Measurements from ENCODE around the gene KLC1.

KLC1 gene

DNA sequence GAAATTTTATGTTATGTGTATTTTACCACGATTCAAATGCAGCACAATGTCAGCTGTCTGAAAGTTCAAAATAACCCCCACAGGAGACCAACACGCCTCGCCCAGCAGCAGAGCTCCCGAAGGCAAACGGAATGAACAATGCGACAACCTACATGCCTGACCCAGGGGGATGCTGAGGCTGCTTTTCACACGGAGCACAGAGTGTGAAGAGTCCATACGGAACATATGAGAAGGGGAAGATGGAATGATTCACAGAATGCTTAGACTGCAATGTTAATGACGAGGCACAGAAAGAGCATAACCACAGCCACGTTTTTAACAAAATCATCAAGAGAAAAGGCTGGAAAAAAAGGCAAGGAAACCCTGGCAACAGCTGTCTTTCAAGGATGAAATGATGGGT is 109.2 kb downstream of the KLC1 start:
- DNase-seq = no peak

DNA sequence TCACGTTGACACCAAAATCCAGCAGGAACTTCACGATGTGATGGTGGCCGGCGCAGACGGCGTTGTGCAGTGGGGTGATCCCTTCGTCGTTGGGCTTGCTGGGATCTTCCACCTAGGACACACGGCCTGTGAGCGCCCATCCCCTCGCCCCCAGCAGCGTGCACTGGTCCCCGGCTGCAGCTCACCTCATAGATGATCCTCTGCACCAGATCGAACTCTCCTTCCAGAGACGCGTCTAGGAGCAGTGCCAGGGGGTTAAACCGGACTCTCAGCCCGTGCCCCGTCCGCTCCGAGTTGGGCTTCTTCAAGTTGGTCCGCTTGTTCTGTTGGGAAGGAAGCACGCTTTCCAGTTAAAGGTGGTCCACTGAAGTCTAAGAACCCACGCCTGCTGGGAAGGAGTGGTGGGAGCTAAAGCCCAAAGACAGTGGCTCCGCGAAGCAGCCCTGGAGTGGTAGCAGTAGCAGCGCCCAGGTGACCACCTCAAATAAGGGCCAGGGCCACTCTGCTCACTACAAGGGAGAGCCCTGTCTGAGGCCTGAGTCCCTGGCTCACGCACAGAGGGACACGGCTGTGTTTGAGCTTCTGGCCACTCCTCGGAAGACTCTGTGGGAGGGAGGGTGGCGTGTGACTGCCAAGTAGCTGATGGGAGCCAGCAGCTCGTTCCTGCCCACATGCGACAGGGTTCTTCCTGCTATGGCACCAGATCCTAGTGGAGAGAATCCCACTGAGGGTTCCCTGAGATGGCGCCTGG is 109.9 kb downstream of the KLC1 start:
- no peak for DNase-seq

DNA sequence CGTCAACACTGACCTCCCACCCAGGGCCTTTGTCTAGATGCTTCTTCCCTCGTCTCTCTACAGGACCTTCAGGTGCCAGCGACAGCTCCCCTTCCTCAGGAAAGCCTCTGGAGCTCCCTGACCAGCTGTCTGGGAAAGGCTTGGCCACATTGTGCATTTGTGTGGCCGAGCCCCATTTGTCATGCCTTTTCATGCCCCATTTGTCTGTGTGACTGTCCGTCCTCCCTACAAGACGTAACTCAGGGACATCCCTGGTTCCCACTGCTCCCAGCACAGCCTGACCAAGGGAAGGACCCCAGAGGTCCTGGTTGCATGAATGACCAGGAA is 110.4 kb downstream of the KLC1 start:
- no peak for DNase-seq

DNA sequence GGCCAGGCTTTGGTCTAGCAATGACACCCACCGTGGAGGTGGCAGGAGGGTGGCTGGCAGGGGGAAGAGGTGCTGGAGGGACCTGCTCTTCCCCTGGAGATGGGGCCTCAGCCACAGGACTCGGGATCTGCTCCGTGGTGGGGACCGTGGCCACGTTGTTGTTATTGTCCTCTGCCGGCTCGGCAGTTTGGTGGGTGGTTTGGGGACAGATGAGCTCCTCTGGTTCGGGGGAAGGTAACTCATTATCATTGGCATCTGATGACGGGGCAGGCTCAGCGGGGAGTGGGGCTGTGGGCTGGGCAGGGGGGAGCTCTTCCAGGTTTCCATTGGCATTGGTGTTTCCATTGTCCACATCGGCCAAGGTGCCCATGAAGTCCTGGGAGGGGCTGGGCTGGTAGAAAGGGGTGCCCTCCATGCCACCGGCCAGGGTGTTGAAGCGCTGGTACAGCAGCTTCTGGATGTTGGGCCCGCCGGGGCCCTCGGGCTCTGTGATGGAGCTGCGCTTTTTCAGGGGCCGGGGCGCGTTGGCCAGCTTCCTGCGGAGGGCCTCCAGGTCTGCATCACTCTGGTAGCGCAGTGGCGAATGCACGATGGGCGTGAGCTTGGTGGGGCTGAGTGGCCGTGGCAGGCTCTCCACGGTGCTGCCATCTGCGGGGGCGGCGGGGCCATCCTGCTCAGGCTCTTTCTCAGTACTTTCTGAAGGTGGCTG is 110.9 kb downstream of the KLC1 start:
- DNase-seq = no peak

DNA sequence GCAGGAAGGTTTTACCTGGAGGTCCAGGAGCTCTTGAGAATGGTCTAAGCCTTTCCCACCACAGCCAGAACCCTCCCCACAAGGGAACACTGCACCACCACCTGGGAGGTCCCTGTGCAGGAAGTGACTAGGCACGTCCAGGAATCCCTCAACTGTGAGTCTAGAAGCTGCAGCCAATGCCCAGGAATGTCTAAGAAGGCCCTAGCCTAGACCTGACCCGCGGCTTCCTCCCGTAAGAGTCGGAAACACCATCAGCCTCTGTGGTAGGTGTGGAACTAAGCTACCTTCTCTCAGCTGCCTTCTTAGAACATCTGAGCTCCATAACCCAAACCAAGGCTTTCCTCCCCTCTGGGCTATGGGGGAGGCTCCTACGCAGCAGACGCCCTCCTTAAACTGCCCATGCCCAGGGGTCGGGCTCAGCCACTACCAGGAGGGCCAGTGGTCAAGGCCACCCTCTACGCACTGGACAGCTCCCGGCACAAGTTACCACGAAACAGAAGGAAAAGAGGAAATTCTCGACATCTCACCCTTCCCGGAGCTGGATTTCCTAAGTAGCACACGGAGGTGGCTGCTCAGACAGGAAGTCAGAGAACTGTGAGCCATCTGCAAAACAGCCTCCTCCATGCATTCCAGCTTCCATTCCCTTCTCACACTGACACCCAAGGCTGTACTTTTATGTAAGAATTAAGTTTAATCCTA is 112.1 kb downstream of the KLC1 start:
- DNase-seq = no peak

DNA sequence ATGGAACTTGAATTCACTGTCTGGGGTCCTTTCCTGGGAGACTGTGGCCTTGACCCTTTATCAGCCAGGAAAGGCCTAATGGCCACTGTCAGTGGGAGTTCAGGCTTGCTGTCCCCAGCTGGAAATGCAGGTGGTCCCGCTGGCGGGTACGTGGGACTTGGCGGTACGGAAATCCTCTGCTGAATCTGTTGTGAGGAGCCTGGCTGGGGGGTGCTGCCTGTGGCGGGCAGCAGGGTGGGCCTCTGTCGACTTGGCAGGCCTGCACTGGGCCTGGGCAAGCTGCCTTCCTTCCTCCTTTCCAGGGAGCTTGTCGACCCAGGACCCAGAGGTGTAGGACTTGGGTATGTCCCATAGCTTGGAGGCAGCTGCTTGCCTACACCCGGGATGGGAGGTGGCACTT is 112.9 kb downstream of the KLC1 start:
- no peak for DNase-seq

DNA sequence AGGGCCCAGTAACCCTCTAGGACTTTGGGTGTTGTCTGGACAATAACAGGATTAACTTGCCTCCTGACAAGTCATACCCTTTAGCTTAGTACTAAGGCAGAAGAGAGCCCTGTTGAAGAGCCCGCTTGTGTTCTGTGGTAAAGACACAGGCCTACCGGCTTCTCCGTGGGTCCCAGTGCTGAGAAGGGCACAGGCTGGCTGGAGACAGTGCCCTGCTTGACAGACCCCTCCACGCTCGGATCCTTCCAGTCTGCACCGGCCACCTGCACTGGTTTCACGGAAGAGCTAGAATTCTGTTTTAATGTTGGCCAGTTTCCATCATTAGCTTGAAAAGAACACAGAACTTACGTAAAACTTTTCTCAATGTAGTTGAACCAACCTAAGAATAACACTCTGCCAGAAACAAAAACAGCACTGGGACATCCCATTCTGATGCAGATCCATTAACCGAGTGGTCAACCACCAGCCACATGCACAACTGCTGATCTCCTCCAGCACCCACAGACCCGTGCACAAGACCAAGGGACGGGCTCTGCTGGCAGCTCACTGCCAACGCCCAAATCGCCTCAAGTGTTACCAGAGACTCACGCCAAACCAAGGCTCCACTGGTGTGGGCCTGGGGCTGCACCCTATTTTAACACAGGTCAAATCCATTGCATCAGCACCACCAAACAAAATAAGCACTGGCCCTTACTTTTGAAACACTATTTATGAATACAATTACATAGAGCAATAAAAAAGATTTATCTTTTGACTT is 113.7 kb downstream of the KLC1 start:
- no peak for DNase-seq

DNA sequence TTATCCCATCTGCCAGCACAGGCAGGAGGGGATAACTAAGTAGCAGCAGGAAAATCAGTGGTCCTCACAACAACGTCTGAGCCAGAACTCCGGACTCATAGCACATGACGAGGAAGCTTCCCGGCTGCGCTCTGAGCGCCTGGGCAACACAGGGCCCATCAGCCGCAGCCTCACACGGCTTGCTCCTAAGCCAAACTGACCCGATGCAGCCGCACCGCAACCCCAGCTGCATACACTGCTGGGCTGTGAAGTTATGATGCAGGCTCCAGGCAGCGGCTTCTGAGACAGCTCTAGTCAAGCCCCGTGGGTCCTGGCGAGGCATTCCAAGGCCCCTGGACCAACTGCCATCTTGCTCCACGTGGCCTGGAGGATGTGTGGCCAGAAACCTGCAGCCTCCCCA is 114.7 kb downstream of the KLC1 start:
- no peak for DNase-seq

DNA sequence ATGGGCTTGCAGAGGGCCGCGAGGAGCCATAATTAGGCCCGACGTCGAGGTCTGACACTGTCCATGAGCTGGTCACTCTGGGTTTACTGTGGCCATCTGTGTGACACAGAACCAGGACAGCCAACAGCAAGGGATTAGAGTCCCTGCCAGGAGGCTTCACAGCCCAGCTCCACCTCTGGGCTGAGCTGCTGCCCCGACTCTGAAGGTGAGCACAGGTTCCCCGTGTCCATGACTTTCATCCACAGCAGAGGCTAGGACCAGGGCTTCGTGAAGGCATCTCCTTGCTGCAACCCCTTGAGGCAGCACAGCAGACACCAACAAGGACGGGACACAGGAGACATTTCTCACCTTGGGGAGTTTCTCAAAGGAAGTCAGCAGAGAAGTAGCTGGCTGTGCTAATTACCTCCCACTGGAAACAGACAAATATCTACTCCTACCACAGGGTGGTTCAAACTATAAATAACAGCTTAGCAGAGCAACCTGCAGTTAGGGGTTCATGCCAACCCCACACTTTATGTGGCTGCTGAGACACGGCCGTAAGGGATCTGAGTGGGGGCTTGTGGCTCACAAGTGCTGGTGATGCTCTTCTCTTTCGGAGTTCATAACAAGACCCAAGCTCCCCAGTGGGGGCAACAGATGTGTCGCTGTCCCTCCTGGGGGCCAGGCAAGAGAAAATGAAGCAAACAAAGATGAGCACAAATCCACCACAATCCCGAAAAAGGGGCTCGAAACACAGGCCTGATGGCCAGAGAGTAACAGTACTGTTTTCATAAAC is 115.8 kb downstream of the KLC1 start:
- no peak for DNase-seq

DNA sequence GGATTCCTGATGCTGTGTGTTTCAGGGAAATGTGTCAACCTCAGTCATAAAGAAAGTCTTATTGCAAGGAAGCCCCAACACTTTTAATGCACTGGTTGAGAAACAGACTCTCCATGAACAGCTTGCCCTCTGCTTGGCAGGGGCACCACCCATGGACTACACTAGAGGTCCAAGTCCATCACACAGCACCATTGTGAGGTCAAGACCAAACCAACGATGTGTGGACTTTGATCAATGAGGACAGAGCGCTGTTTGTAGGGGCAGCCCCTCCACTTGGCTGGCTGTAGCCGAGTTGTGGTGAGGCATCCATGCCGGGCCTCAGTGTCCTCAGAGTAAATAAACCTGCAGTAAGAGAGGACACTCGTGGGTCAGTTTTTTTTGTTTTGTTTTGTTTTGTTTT is 116.4 kb downstream of the KLC1 start:
- DNase-seq = no peak

DNA sequence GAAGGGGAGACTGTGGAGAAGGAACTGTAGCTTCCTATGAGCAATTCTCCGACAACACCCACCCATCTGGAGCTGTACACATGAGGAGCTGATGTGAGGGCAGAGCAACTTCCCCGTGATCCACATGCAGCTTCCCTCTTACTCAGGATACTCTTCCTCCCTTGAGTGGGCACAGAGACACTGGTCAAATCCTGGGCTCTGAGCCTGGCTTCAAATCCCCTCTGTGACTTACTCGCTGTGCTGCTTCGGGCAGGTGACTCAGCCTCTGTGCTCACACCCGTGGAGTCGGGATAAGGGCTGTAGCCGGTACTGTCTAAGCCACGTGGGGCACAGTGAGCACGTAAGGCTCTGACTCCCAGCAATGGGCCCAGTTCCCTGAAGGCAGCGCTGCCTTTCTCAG is 117.7 kb downstream of the KLC1 start:
- no peak for DNase-seq

DNA sequence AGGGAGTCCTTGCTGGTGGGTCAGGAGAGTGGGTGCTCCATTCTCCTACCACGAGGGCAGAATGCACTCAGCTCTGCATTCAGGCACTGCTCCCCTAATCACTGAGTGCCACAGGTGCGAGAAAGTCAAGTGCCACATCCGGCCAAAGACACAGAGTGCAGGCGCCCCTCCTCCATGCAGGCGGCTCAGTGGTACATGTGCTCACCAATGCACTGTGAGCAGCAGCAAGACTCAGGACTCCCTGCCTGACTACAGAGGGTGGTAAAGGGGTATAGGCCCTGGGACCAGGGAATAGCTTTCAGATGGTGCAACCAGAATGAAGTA is 119.5 kb downstream of the KLC1 start:
- no peak for DNase-seq

DNA sequence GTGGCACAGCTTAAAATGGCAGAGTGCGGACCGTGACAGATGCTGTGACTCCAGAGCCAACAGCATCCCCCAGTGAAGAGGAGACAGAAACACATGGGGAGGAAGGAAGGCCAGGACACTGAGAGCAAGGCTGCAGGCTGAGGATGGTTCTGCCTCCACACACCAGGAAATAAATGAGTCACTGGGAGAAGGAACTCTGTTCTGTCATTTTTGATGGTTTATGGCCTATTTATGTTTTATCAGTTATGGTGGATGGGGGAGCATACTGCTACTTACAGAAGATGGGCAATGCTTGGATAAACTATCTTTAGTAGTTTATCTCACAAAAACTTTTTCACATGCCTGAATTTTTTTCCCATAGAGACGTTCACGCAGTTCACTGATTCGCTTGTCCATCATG is 120.4 kb downstream of the KLC1 start:
- no peak for DNase-seq

DNA sequence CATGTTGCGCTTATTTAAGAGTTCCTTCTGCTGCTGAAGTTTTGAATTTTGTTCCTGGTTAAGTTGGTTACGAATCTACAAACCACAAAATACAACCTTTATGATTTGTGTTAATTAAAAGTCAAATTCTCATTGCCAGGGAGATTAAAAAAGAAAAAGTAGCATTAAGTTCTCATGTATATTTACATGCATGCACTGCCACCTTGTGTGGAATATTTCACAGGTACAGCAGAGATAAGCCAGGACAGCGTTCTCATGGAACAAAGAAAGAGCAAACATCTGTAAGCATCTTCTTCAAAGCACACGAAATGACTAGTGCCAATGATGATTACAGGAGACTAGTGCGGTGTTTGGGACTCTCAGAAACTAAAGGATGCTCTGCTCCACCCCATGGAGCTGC is 120.8 kb downstream of the KLC1 start:
- DNase-seq = no peak

Data from NCI-H748 treated with DMSO at 0.1 percent for 48 hours (cell line).